Stimulated activated CD8-positive, alpha-beta memory T cell treated with anti-CD3 and anti-CD28 coated beads, Interleukin-15, amount 100 ng/mL, for 1 hour (primary cell): Measurements from ENCODE around the gene CDK18.

ENCODE experiments used
- DNase-seq: peaks from one replicate; pipeline ENCODE4 v3.0.0-alpha.2; 2020; ENCODE audit warnings: low read depth

Gene CDK18

GRCh38 chr1:205537386-205538018 is 33.0 kb downstream of the CDK18 start:
- no peak for DNase-seq

DNA sequence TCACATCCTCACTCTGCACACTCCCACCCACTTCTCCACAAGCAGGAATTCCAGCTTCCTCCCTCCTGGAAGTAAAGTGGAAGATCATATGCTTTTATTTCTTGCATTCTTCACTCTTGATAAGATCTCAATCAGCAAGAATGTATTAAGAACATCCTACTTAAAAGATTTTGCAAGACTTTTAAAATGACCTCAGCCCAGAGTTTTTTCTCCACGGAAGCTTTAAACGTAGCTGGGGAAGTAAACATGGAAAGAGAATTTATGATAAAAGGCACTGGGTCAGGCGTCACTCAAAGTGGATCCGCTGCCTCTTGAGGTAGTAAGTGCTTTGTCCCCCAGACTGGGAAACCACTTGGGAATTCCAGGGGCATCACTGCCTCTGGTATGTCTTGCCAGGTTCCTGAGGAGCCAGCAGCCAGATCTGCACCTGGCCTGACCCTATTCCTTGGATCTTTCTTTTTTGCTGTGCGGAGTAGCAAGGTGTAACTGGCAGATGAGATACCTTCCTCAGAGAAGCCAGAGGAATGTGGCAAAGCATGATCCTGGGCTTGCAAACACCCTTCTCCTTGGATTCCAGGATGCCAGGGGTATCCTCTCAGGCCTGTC is 33.9 kb downstream of the CDK18 start:
- DNase-seq, result no peak

DNA sequence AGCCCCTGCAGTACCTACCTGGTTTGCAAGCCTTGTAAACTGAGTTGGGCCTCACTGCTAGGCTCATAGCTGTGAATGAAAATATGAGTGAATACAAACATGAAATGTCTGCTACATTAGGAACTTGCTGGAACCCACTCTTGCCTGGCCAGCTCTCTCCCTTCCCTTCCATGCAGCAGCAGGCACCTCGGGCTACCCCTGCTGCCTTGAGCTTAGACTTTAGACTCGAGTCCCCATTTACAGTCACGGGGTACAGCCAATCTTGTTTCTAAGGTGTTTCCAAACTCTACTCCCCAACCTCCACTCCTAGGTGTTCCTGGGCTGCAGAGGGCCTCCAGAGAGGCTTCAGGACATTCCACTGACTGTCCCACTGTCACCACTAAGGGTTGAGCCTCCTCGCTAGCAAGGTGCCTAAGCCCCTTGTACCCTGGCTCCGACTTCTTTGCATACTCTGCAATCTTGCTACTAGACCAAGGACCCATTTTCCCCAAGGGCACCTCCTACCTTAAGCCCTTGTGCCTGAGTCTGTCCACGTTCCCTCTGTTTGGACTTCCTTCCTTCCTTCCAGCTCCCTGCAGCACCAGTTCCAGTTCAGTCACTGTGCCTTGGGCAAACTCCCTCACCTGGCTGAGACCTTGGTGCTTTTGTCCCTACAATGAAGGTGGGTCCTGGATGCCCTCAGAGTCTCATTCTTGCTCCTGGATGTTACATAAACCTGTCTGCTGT is 36.9 kb downstream of the CDK18 start:
- no peak for DNase-seq

DNA sequence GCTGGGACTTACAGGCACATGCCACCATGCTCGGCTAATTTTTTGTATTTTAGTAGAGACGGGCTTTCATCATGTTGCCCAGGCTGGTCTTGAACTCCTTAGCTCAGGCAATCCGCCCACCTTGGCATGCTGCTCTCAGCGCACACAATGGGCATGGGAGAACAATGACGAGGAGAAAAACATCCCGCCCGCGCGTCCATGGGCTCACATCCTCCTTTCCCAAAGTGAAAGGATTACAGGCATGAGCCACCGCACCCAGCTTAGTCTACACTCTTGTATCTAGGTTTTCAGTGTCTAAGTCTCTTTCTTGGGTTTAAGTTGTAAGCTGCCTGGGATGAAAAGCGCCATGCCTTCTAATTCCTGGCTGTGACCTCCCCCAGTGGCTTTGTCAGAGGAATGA is 37.9 kb downstream of the CDK18 start:
- no peak for DNase-seq

- DNase-seq, result no peak
Measured at GRCh38 chr1:205543351-205544301, 39.2 kb downstream of the CDK18 start.

- DNase-seq, result no peak
Measured at GRCh38 chr1:205545001-205545919, 40.8 kb downstream of the CDK18 start.

- DNase-seq, result no peak
Measured at GRCh38 chr1:205545991-205546390, 41.5 kb downstream of the CDK18 start.

DNA sequence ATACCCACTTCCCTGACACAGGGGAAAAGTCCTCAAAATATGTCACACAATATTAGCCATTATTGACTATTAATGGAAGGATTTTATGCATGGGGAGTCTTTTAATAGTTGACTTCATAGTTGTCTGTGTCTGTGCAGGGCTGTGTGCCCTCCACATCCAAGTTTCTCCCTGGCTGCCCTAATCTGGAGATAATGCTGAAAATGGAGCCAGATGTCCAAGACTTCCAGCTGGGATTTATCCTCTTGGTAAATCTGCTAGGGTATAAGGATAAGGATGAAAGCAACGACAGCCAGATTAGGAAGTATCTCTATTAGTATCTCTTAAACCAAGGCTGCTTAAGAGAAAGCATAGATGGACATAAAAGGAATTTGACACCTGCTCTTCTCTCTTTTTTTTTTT is 42.1 kb downstream of the CDK18 start:
- DNase-seq, result no peak

DNA sequence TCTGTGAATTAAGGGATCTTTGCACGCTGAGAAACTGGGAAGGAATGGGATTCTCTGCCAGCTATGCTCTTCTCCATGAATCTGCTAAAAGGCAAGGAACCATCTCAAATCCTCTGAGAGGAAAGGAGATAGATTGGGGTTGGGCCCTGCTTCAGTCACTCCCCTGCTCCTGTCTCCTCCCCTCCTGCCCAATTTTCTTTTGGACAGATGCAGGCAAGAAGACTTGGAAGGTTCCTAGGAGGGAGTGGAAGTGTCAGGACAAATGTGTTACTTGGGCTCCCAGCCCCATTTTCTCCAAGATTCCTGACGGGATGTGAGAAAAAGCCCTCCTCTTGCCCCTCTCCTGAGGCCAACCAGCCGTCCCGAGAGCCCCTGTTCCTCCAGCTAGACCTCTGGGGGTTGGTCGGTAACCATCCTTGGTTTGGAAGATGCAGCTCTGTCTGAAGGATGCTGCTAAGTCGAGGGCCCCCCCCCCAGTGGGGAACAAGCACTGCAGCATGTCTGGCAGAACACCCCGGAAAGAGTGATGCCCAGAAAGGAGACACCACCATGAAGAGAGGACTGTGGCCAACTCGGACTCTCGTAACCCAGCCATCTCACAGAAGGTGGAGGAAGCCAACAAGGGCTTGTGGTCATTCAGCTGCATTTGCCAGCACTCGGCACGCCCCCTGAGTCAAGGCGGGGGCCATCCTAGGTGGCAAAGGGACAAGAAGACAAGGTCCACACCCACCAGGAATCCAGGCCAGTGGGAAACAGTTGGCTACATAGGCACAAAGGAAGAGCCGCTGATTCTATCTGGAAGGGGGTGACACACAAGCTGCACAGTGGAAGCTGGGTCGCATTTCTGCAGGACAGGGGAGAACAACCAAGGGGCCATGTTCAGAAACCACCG is 43.7 kb downstream of the CDK18 start:
- no peak for DNase-seq

DNA sequence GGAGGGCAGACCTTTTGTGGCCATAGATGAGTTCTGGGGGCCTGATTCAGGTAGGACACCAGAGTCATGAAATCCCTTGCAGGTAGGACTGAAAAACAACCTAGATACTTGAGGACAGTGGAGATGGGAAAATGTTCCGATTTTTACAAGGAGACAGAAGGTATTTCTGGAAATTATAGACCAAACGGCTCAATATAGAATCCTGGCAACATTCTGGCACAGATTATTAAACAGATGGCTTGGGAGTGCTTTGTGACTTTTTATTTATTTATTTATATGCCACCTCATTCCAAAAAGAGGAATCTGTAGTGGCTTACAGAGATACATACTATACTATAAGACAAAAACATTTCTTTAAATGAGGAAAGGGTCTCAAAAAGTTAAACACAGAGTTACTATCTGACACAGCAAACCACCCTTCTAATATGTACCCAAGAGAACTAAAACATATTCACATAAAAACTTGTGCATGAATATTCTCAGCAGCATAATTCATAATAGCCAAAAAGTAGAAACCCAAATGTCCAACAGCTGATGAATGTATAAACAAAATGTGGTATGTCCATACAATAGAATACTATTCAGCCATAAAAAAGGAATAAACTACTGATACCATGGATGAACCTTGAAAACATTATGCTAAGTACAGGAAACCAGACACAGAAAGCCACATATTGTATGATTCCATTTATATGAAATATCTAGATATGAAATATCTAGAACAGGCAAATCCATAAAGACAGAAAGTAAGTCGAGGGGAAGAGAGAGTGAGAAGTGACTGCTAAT is 49.8 kb downstream of the CDK18 start:
- no peak for DNase-seq

GRCh38 chr1:205561501-205562203 is 57.2 kb downstream of the CDK18 start:
- no peak for DNase-seq

GRCh38 chr1:205563927-205564441 is 59.5 kb downstream of the CDK18 start:
- DNase-seq, result no peak

DNA sequence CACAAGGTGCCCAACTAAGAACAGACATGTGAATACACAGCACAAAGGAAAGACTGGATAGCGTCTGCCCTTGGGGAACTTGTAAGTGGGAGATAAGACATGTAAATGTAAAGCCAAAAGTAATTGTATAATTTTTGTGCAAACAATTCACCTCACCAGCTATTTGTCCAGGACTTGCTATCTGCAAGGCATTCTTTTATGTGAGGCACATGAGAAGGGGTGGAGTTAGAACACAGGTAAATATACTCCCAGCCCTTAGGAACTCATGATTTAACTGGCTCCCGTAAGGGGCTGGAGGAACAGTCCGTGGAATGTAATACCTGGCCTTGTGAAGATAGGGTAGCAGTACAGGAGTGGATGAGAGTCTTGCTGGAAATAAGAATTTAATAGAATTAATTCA is 61.3 kb downstream of the CDK18 start:
- DNase-seq, result no peak

GRCh38 chr1:205567716-205568115 is 63.2 kb downstream of the CDK18 start:
- no peak for DNase-seq

- DNase-seq, result no peak
Measured at GRCh38 chr1:205568135-205568468, 63.6 kb downstream of the CDK18 start.

DNA sequence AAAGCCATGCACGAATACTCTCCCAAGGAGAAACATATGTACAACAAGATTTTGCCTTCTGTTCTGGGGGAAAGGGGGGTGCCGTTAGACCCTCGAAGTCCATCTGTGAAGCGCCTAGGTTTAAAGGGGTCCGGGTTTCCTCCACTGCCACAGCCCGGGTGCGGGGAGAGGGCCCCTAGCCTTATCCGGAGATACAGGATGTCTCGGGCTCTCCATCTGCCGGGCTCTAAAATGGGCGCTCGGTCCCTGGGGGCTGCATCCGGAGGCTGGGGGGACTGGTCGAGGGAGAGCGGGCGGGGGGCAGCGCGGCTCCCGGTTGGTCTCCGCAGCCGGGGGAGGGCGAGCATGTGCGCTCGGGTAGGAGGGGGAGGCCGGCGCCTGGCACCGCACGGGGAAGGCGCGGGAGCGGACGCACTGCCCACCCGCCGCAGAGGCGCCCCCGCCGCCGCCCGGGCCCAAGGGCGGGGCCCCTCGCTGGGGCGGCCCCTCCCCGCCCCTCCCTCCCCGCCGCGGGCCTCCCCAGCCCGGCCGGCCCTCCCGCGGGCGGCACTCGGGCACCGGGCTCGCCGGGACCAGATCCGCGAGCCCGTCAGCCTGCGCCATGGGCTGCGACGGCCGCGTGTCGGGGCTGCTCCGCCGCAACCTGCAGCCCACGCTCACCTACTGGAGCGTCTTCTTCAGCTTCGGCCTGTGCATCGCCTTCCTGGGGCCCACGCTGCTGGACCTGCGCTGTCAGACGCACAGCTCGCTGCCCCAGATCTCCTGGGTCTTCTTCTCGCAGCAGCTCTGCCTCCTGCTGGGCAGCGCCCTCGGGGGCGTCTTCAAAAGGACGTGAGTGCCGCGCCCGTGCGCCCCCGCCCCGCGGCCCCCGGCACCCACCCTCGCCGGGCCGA is 64.2 kb downstream of the CDK18 start:
- no peak for DNase-seq

DNA sequence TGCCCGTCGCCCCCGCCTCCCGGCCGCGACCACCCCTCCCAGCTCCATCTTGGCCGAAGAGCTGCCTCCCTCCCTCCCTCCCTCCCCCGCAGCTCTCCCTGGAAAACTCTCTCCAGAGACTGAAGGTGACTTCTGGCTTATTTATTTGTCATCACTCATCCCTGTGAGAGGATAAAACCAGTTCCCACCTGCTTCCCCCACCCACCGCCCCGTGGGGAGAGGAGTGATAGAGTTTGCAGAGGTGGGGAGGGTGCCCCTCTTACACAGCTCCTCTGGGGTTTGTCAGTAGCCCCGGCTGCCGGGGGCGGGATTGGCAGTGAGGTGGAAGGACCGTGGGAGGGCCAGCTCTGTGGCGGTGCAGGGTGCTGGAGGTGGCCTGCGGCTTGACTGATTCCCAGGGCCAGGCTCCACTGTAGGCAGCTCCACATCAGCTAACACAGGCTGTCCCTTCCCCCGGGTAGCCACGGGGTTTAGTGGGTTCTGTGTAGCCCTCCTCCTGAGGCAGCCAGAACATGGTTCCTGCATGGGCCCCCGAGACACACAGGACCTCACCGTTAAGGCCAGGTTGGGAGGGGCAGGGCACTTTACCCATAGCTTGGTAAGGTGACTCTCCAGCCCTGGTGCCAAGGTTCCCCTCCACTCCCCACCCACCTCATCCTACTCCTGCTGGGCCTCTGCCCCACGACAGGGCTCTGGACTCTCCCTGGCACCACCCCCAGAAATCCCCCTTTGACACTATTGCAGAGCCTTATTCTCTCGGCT is 65.1 kb downstream of the CDK18 start:
- no peak for DNase-seq
